Cardiac muscle cell (in vitro differentiated cells and primary cell): ENCODE data around the gene ARFGAP3. TPM values are rescaled to one million over a fixed set of nuclear protein-coding genes. Genes with fewer than 3 reads are reported as not detected.

Source experiments
- DNase-seq, 2 donors: peaks; one replicate each; pipeline versions ENCODE4 v3.0.0 to v3.0.0-alpha.2; 2010 to 2017; ENCODE audit warnings: low read depth in 1 of 2, low spot score in 1 of 2
- H3K27ac ChIP-seq: fragments of 200-600 bp; sonication (generic); 2 replicates; pipeline ENCODE4 v1.5.1; 2016
- H3K27me3 ChIP-seq: fragments of 200-600 bp; sonication (generic); 2 replicates; pipeline ENCODE4 v1.6.0; 2016; ENCODE audit warnings: control low read depth
- H3K36me3 ChIP-seq: fragments of 200-600 bp; sonication (generic); 2 replicates; pipeline ENCODE4 v1.5.1; 2016; ENCODE audit warnings: control low read depth
- H3K4me1 ChIP-seq: fragments of 200-600 bp; sonication (generic); 2 replicates; pipeline ENCODE4 v1.8.1; 2017; ENCODE audit warnings: low read depth, mild to moderate bottlenecking, mixed run types
- H3K4me3 ChIP-seq: fragments of 200-600 bp; sonication (generic); 2 replicates; pipeline ENCODE4 v1.5.1; 2016; ENCODE audit warnings: mild to moderate bottlenecking
- H3K9me3 ChIP-seq: fragments of 200-600 bp; sonication (generic); 2 replicates; pipeline ENCODE4 v1.5.1; 2017; ENCODE audit warnings: low read depth, mild to moderate bottlenecking, control low read depth
- CTCF ChIP-seq: IDR thresholded peaks from 2 replicates; pipeline ENCODE4 v1.5.1; 2012; ENCODE audit warnings: low read depth, mild to moderate bottlenecking, low read length
- polyA plus RNA-seq: library from polyadenylated mRNA; unstranded; fragments of >200 nt; fragmentation: Nextera tagmentation; extraction: Ambion mirVana; gene quantifications from 2 replicates; pipeline ENCODE4 v1.2.1, GENCODE V29; 2016
- total RNA-seq: library from RNA; depleted of rRNA; stranded (reverse); fragments of >200 nt; gene quantifications from 2 replicates; pipeline ENCODE4 v1.2.3, GENCODE V29; 2016

ARFGAP3 gene
- total and polyA plus RNA-seq, 2 experiments from 2014 or later: 26.3 to 38.2 TPM

DNA sequence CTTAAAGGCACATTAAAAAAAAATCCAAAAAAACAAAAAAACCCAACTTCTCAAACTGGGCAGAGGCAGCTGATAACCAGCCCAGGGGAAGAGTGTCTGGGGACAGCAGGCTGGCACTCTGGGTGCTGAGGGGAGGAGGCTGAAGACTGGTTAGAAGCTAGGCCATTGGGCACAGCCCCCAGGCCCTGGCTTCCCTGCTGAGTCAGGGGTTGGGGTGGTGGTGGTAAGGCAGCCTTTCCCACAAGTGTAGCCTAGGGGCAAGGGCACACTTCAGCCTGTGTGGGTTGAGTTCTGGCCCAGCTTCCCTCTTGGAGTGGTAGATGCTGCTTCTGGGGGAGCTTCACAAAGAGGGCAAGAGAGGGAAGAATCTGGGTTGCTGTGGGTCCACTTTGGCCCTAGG lies 16.3 kb upstream of the ARFGAP3 start:
- H3K27me3 ChIP-seq: no peaks in the 10 kb centered on the region
- H3K4me3 ChIP-seq: no peak overlapping the region
- no peak overlapping the region for H3K27ac ChIP-seq
- TF ChIP-seq CTCF: no peak
- H3K36me3 ChIP-seq: peaks cover 20% of the 10 kb centered on the region
- no peak for DNase-seq
- H3K4me1 ChIP-seq: peaks cover 6% of the 10 kb centered on the region
- no peaks in the 10 kb centered on the region for H3K9me3 ChIP-seq

- DNase-seq: peak in 1 of 2 donors; percentile 6
- H3K27ac ChIP-seq: no peak overlapping the region
- H3K9me3 ChIP-seq: no peaks in the 10 kb centered on the region
- H3K4me3 ChIP-seq: no peak overlapping the region
- H3K36me3 ChIP-seq: peaks cover 20% of the 10 kb centered on the region
- no peaks in the 10 kb centered on the region for H3K27me3 ChIP-seq
- no peak for TF ChIP-seq CTCF
- peaks cover 2% of the 10 kb centered on the region for H3K4me1 ChIP-seq
Observed at GRCh38 chr22:42872821-42873220, 15.7 kb upstream of the ARFGAP3 start.

DNA sequence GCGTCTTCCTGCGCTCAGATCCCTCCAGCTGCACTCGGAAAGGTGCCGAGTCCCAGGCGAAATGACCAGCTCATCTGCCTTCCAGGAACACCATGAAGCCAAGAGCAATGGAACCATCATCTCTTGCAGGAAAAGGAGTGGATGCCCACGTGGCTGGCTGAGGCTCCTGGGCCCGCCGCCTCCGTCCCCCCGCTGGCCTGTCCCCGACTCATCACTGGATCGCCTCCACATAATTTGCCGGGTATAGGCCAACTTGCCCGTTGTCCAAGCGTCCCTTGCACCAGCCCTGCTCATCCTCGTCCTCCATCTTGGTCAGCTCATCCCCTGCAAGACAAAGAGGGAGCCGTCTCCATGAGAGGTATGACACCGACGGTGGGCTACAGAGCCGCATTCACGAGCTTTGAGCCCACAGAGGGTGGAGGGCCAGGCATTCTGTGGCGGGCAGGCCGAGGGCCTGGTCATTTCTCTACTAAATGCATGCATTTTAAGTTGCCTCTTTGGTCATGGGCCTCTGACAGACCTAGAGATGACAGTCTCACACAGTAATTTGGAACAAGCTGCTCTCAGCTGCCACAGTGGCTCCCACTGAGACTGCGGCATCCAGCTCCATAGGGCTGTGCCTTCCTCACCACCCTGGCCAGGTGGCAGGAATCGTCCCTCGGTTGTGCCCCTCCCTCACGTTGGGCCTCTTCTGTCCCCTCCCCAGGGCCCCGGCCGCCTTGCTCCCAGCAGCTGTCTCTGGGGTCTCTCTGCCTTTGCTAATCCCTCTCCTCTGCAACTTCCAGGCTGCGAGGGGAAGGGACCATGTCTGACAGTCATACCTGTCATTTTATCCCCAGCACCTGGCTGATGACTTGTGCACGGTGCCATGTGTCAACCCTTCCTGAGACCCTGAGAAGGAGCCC lies 14.3 kb upstream of the ARFGAP3 start:
- H3K36me3 ChIP-seq: peaks cover 20% of the 10 kb centered on the region
- H3K4me3 ChIP-seq: no peak overlapping the region
- no peaks in the 10 kb centered on the region for H3K27me3 ChIP-seq
- no peak for TF ChIP-seq CTCF
- no peaks in the 10 kb centered on the region for H3K9me3 ChIP-seq
- no peak overlapping the region for H3K27ac ChIP-seq
- DNase-seq: no peak
- H3K4me1 ChIP-seq: no peaks in the 10 kb centered on the region

- H3K4me3 ChIP-seq: no peak overlapping the region
- no peaks in the 10 kb centered on the region for H3K4me1 ChIP-seq
- H3K27me3 ChIP-seq: no peaks in the 10 kb centered on the region
- no peaks in the 10 kb centered on the region for H3K9me3 ChIP-seq
- DNase-seq: no peak
- TF ChIP-seq CTCF: no peak
- H3K27ac ChIP-seq: no peak overlapping the region
- peaks cover 13% of the 10 kb centered on the region for H3K36me3 ChIP-seq
Observed at GRCh38 chr22:42869888-42870480, 12.9 kb upstream of the ARFGAP3 start.

GRCh38 chr22:42869463-42869862 lies 12.4 kb upstream of the ARFGAP3 start:
- H3K36me3 ChIP-seq: peaks cover 13% of the 10 kb centered on the region
- no peak overlapping the region for H3K27ac ChIP-seq
- H3K9me3 ChIP-seq: no peaks in the 10 kb centered on the region
- H3K4me3 ChIP-seq: no peak overlapping the region
- H3K27me3 ChIP-seq: no peaks in the 10 kb centered on the region
- H3K4me1 ChIP-seq: no peaks in the 10 kb centered on the region
- no peak for TF ChIP-seq CTCF
- DNase-seq: no peak
